ENCODE data around the gene RAPH1. TPM values are rescaled to one million over a fixed set of nuclear protein-coding genes. Genes with fewer than 3 reads are reported as not detected.

The RAPH1 gene
- total RNA-seq, 1 donor from 2014 or later, result 50.4 TPM

GRCh38 chr2:203442463-203442862 is 92.6 kb downstream of the RAPH1 start:
- no peaks in the 10 kb centered on the region for H3K27me3 ChIP-seq (ENCODE audit: insufficient read depth, low read length)
- H3K36me3 ChIP-seq (ENCODE audit: insufficient read depth, low read length), result peaks cover 60% of the 10 kb centered on the region
- no peaks in the 10 kb centered on the region for H3K9me3 ChIP-seq (ENCODE audit: insufficient read depth, low read depth, low read length)
- DNase-seq (ENCODE audit: low read depth) (no peak), FAIRE-seq (no peak)
- Mint-ChIP-seq H3K36me3 (ENCODE audit: low read depth, unreplicated experiment) (peaks cover 14% of the 10 kb centered on the region), H3K9me3 (ENCODE audit: unreplicated experiment) (no peaks in the 10 kb centered on the region), H3K4me1 (ENCODE audit: low read depth, unreplicated experiment) (peaks cover 14% of the 10 kb centered on the region), H3K4me3 (ENCODE audit: unreplicated experiment) (no peak overlapping the region), H3K27ac (ENCODE audit: unreplicated experiment) (no peak overlapping the region), H3K27me3 (ENCODE audit: low read depth, unreplicated experiment) (no peaks in the 10 kb centered on the region)
- no peak overlapping the region for H3K27ac ChIP-seq (ENCODE audit: low read depth, low read length)
- H2AFZ ChIP-seq (ENCODE audit: low read depth, low read length), result no peak overlapping the region
- H3K79me2 ChIP-seq (ENCODE audit: insufficient read depth, low read length), result peaks cover 29% of the 10 kb centered on the region
- H3K9ac ChIP-seq (ENCODE audit: low read length), result no peak overlapping the region
- H4K20me1 ChIP-seq (ENCODE audit: insufficient read depth, low read length), result peaks cover 30% of the 10 kb centered on the region
- no peak for TF ChIP-seq CTCF (IDR thresholded peaks at IDR 0.05; ENCODE audit: insufficient read depth, low read depth, low read length)
- no peak for TF ChIP-seq EZH2 (IDR thresholded peaks at IDR 0.05; ENCODE audit: insufficient read depth, low read length)
- H3K4me3 ChIP-seq (ENCODE audit: insufficient read depth, low read depth, low read length), result no peak overlapping the region
- H3K4me2 ChIP-seq (ENCODE audit: low read length), result no peak overlapping the region
- peaks cover 16% of the 10 kb centered on the region for H3K4me1 ChIP-seq (ENCODE audit: insufficient read depth, low read length)

- Histone ChIP-seq H3K27ac (ENCODE audit: low read depth, low read length) (no peak overlapping the region), H3K9ac (ENCODE audit: low read length) (no peak overlapping the region), H3K4me3 (ENCODE audit: insufficient read depth, low read depth, low read length) (no peak overlapping the region), H3K36me3 (ENCODE audit: insufficient read depth, low read length) (peaks cover 54% of the 10 kb centered on the region), H3K9me3 (ENCODE audit: insufficient read depth, low read depth, low read length) (no peaks in the 10 kb centered on the region), H4K20me1 (ENCODE audit: insufficient read depth, low read length) (peaks cover 40% of the 10 kb centered on the region), H3K79me2 (ENCODE audit: insufficient read depth, low read length) (peaks cover 38% of the 10 kb centered on the region), H3K4me2 (ENCODE audit: low read length) (no peak overlapping the region), H3K4me1 (ENCODE audit: insufficient read depth, low read length) (peaks cover 13% of the 10 kb centered on the region), H2AFZ (ENCODE audit: low read depth, low read length) (no peak overlapping the region), H3K27me3 (ENCODE audit: insufficient read depth, low read length) (no peaks in the 10 kb centered on the region)
- no peaks in the 10 kb centered on the region for H3K27me3 Mint-ChIP-seq (ENCODE audit: low read depth, unreplicated experiment)
- no peak for FAIRE-seq
- DNase-seq (ENCODE audit: low read depth), result no peak
- H3K27ac Mint-ChIP-seq (ENCODE audit: unreplicated experiment), result no peak overlapping the region
- H3K36me3 Mint-ChIP-seq (ENCODE audit: low read depth, unreplicated experiment), result peaks cover 14% of the 10 kb centered on the region
- peaks cover 14% of the 10 kb centered on the region for H3K4me1 Mint-ChIP-seq (ENCODE audit: low read depth, unreplicated experiment)
- TF ChIP-seq EZH2 (IDR thresholded peaks at IDR 0.05; ENCODE audit: insufficient read depth, low read length), result no peak
- no peak for TF ChIP-seq CTCF (IDR thresholded peaks at IDR 0.05; ENCODE audit: insufficient read depth, low read depth, low read length)
- H3K9me3 Mint-ChIP-seq (ENCODE audit: unreplicated experiment), result no peaks in the 10 kb centered on the region
- no peak overlapping the region for H3K4me3 Mint-ChIP-seq (ENCODE audit: unreplicated experiment)
These were observed 93.6 kb downstream of the RAPH1 start for GRCh38 chr2:203441463-203441862.

- Mint-ChIP-seq H3K36me3 (ENCODE audit: low read depth, unreplicated experiment) (peaks cover 14% of the 10 kb centered on the region), H3K4me3 (ENCODE audit: unreplicated experiment) (no peak overlapping the region), H3K27me3 (ENCODE audit: low read depth, unreplicated experiment) (no peaks in the 10 kb centered on the region), H3K27ac (ENCODE audit: unreplicated experiment) (no peak overlapping the region), H3K4me1 (ENCODE audit: low read depth, unreplicated experiment) (peaks cover 9% of the 10 kb centered on the region), H3K9me3 (ENCODE audit: unreplicated experiment) (no peaks in the 10 kb centered on the region)
- no peak overlapping the region for H3K4me2 ChIP-seq (ENCODE audit: low read length)
- no peak overlapping the region for H3K9ac ChIP-seq (ENCODE audit: low read length)
- no peak for FAIRE-seq
- no peaks in the 10 kb centered on the region for H3K9me3 ChIP-seq (ENCODE audit: insufficient read depth, low read depth, low read length)
- peaks cover 42% of the 10 kb centered on the region for H4K20me1 ChIP-seq (ENCODE audit: insufficient read depth, low read length)
- no peak overlapping the region for H3K4me3 ChIP-seq (ENCODE audit: insufficient read depth, low read depth, low read length)
- no peaks in the 10 kb centered on the region for H3K27me3 ChIP-seq (ENCODE audit: insufficient read depth, low read length)
- DNase-seq (ENCODE audit: low read depth), result no peak
- no peak overlapping the region for H2AFZ ChIP-seq (ENCODE audit: low read depth, low read length)
- H3K36me3 ChIP-seq (ENCODE audit: insufficient read depth, low read length), result peaks cover 54% of the 10 kb centered on the region
- peaks cover 6% of the 10 kb centered on the region for H3K4me1 ChIP-seq (ENCODE audit: insufficient read depth, low read length)
- TF ChIP-seq CTCF (IDR thresholded peaks at IDR 0.05; ENCODE audit: insufficient read depth, low read depth, low read length) (no peak), EZH2 (IDR thresholded peaks at IDR 0.05; ENCODE audit: insufficient read depth, low read length) (no peak)
- H3K27ac ChIP-seq (ENCODE audit: low read depth, low read length), result no peak overlapping the region
- peaks cover 43% of the 10 kb centered on the region for H3K79me2 ChIP-seq (ENCODE audit: insufficient read depth, low read length)
These were observed 94.4 kb downstream of the RAPH1 start for GRCh38 chr2:203440671-203441070.
